SK-N-SH treated with all-trans-retinoic acid at 6 μM for 48 hours (cell line): Measurements from ENCODE around the gene TNP2.

Source experiments
- ATAC-seq: fragments of 200-7000 bp; cut with Tn5 transposase; 3 replicates; pipeline ENCODE4 v1.9.1; 2020; ENCODE audit warnings: mild to moderate bottlenecking, moderate library complexity
- ARNTL ChIP-seq: fragments of 450-650 bp; formaldehyde crosslinking; IDR thresholded peaks from 2 replicates; pipeline ENCODE4 v1.5.0; 2020; ENCODE audit warnings: low read depth, mild to moderate bottlenecking, moderate library complexity, borderline replicate concordance
- BACH2 ChIP-seq: fragments of 250-450 bp; sonication (Bioruptor Pico); IDR thresholded peaks from 2 replicates; pipeline ENCODE4 v1.9.0; 2021; ENCODE audit warnings: mild to moderate bottlenecking, borderline replicate concordance
- CREB5 ChIP-seq: fragments of 250-450 bp; sonication (Bioruptor Pico); IDR thresholded peaks from 2 replicates; pipeline ENCODE4 v1.5.1; 2020; ENCODE audit warnings: low read depth, mild to moderate bottlenecking, moderate library complexity
- CSDC2 ChIP-seq: fragments of 250-450 bp; sonication (Bioruptor Pico); IDR thresholded peaks from 2 replicates; pipeline ENCODE4 v1.5.0; 2020; ENCODE audit warnings: mild to moderate bottlenecking, moderate library complexity
- ESRRG ChIP-seq: fragments of 250-450 bp; sonication (Bioruptor Pico); IDR thresholded peaks from 2 replicates; pipeline ENCODE4 v1.6.1; 2021; ENCODE audit warnings: mild to moderate bottlenecking
- GLIS3 ChIP-seq: fragments of 250-450 bp; sonication (Bioruptor Pico); IDR thresholded peaks from 2 replicates; pipeline ENCODE4 v1.5.0; 2020; ENCODE audit warnings: mild to moderate bottlenecking, moderate library complexity
- OSR1 ChIP-seq: fragments of 250-450 bp; sonication (Bioruptor Pico); IDR thresholded peaks from 2 replicates; pipeline ENCODE4 v1.8.0; 2022; ENCODE audit warnings: moderate library complexity, mild to moderate bottlenecking, inconsistent platforms
- PATZ1 ChIP-seq: fragments of 250-450 bp; sonication (Bioruptor Pico); IDR thresholded peaks from 2 replicates; pipeline ENCODE4 v1.8.0; 2020; ENCODE audit warnings: mild to moderate bottlenecking, moderate library complexity, borderline replicate concordance
- POU6F1 ChIP-seq: fragments of 250-450 bp; sonication (Bioruptor Pico); IDR thresholded peaks from 2 replicates; pipeline ENCODE4 v1.8.0; 2021; ENCODE audit warnings: low read depth, mild to moderate bottlenecking, moderate library complexity, borderline replicate concordance
- PPARA ChIP-seq: fragments of 250-450 bp; sonication (Bioruptor Pico); IDR thresholded peaks from 2 replicates; pipeline ENCODE4 v1.5.0; 2020; ENCODE audit warnings: mild to moderate bottlenecking, borderline replicate concordance
- RARB ChIP-seq: fragments of 250-450 bp; sonication (Bioruptor Pico); IDR thresholded peaks from 2 replicates; pipeline ENCODE4 v1.8.0; 2021; ENCODE audit warnings: mild to moderate bottlenecking, moderate library complexity
- TCF4 ChIP-seq: fragments of 250-450 bp; sonication (Bioruptor Pico); IDR thresholded peaks from 2 replicates; pipeline ENCODE4 v1.8.0; 2021; ENCODE audit warnings: mild to moderate bottlenecking, moderate library complexity, borderline replicate concordance
- TOX ChIP-seq: fragments of 250-450 bp; sonication (Bioruptor Pico); IDR thresholded peaks from 2 replicates; pipeline ENCODE4 v1.8.0; 2021; ENCODE audit warnings: mild to moderate bottlenecking, moderate library complexity, borderline replicate concordance
- TSHZ2 ChIP-seq: fragments of 250-450 bp; sonication (Bioruptor Pico); IDR thresholded peaks from 2 replicates; pipeline ENCODE4 v1.5.0; 2020; ENCODE audit warnings: mild to moderate bottlenecking, moderate library complexity
- ZFP3 ChIP-seq: fragments of 250-450 bp; sonication (Bioruptor Pico); IDR thresholded peaks from 2 replicates; pipeline ENCODE4 v1.5.0; 2020; ENCODE audit warnings: mild to moderate bottlenecking, moderate library complexity
- ZFP30 ChIP-seq: fragments of 450-650 bp; formaldehyde crosslinking; IDR thresholded peaks from 2 replicates; pipeline ENCODE4 v1.5.0; 2022; ENCODE audit warnings: mild to moderate bottlenecking, moderate library complexity
- ZNF565 ChIP-seq: fragments of 450-650 bp; formaldehyde crosslinking; conservative IDR thresholded peaks from 2 replicates; pipeline ENCODE4 v1.5.0; 2020; ENCODE audit warnings: low read depth, mild to moderate bottlenecking, moderate library complexity
- ZNF70 ChIP-seq: fragments of 450-650 bp; formaldehyde crosslinking; IDR thresholded peaks from 2 replicates; pipeline ENCODE4 v1.5.0; 2020; ENCODE audit warnings: mild to moderate bottlenecking, moderate library complexity
- ZNF8 ChIP-seq: fragments of 450-650 bp; formaldehyde crosslinking; IDR thresholded peaks from 2 replicates; pipeline ENCODE4 v1.5.0; 2020; ENCODE audit warnings: mild to moderate bottlenecking, moderate library complexity

Gene TNP2

GRCh38 chr16:11301645-11302501 lies 32.7 kb upstream of the TNP2 start:
- no peak for ATAC-seq

GRCh38 chr16:11300560-11300892 lies 31.4 kb upstream of the TNP2 start:
- ATAC-seq = no peak

More at GRCh38 chr16:11301645-11302501, 32.7 kb upstream of the TNP2 start:
- TF ChIP-seq TOX = no peak
- no peak for TF ChIP-seq TCF4 (CRISPR knock-in tag)
- no peak for TF ChIP-seq ZFP30 (CRISPR knock-in tag)
- no peak for TF ChIP-seq TSHZ2 (CRISPR knock-in tag)

More at GRCh38 chr16:11300560-11300892, 31.4 kb upstream of the TNP2 start:
- no peak for TF ChIP-seq PATZ1
- no peak for TF ChIP-seq ZNF8 (CRISPR knock-in tag)
- no peak for TF ChIP-seq OSR1 (CRISPR knock-in tag)
- TF ChIP-seq RARB = no peak
- no peak for TF ChIP-seq POU6F1 (CRISPR knock-in tag)
- no peak for TF ChIP-seq PPARA (CRISPR knock-in tag)
- no peak for TF ChIP-seq ESRRG
- TF ChIP-seq ARNTL (CRISPR knock-in tag) = no peak
- no peak for TF ChIP-seq BACH2 (CRISPR knock-in tag)
- no peak for TF ChIP-seq CREB5
- TF ChIP-seq TCF4 (CRISPR knock-in tag) = no peak
- TF ChIP-seq ZNF70 (CRISPR knock-in tag) = no peak
- TF ChIP-seq CSDC2 = no peak
- TF ChIP-seq TSHZ2 (CRISPR knock-in tag) = no peak
- no peak for TF ChIP-seq ZNF565 (CRISPR knock-in tag)
- no peak for TF ChIP-seq ZFP3 (CRISPR knock-in tag)
- no peak for TF ChIP-seq GLIS3
